Measurements from ENCODE around the gene RNF157. TPM values are rescaled to one million over a fixed set of nuclear protein-coding genes. Genes with fewer than 3 reads are reported as not detected.

The RNF157 gene
- total RNA-seq, 3 donors from 2014 or later = 11.6 to 45.8 (median 17.5) TPM

- Histone ChIP-seq H3K36me3 (ENCODE audit: low read depth) (no peaks in the 10 kb centered on the region), H3K4me1 (ENCODE audit: low read depth) (no peaks in the 10 kb centered on the region), H3K9me3 (no peaks in the 10 kb centered on the region), H3K4me3 (no peak overlapping the region)
- ATAC-seq (no peak), DNase-seq (no peak)
- intact Hi-C loops (cut with DNase I, micrococcal nuclease) = loop anchor here in 1 of 2 donors (10.0 kb wide), 1 partner anchor 59 kb away; no protein-coding TSS in a partner anchor
- no peak for TF ChIP-seq CTCF (IDR thresholded peaks at IDR 0.05)
Measured at GRCh38 chr17:76125391-76125675, 115.0 kb downstream of the RNF157 start.

- intact Hi-C loops (cut with DNase I, micrococcal nuclease) = loop anchor here (5.0 to 10.0 kb wide), 4 partner anchors 58 to 173 kb away; no protein-coding TSS in a partner anchor
- H3K4me1 ChIP-seq (ENCODE audit: low read depth) = no peaks in the 10 kb centered on the region
- no peak for ATAC-seq
- H3K36me3 ChIP-seq (ENCODE audit: low read depth) = no peaks in the 10 kb centered on the region
- no peaks in the 10 kb centered on the region for H3K9me3 ChIP-seq
- no peak overlapping the region for H3K4me3 ChIP-seq
- DNase-seq = no peak
- TF ChIP-seq CTCF (IDR thresholded peaks at IDR 0.05) = no peak
Measured at GRCh38 chr17:76124582-76125390, 115.5 kb downstream of the RNF157 start.

- intact Hi-C loops (cut with DNase I, micrococcal nuclease) = loop anchor here (5.0 to 10.0 kb wide), 4 partner anchors 58 to 173 kb away; no protein-coding TSS in a partner anchor
- ATAC-seq (no peak), DNase-seq (no peak)
- H3K4me3 ChIP-seq = no peak overlapping the region
- H3K9me3 ChIP-seq = no peaks in the 10 kb centered on the region
- H3K36me3 ChIP-seq (ENCODE audit: low read depth) = no peaks in the 10 kb centered on the region
- no peaks in the 10 kb centered on the region for H3K4me1 ChIP-seq (ENCODE audit: low read depth)
- TF ChIP-seq CTCF (IDR thresholded peaks at IDR 0.05) = no peak
Measured at GRCh38 chr17:76123749-76124581, 116.3 kb downstream of the RNF157 start.

- TF ChIP-seq CTCF (IDR thresholded peaks at IDR 0.05) = no peak
- no peak for ATAC-seq
Measured at GRCh38 chr17:76123191-76123499, 117.1 kb downstream of the RNF157 start.

GRCh38 chr17:76122431-76123190, 117.7 kb downstream of the RNF157 start:
- intact Hi-C loops (cut with DNase I, micrococcal nuclease) = loop anchor here (5.0 to 10.0 kb wide), 4 partner anchors 60 to 175 kb away; no protein-coding TSS in a partner anchor
- no peak for TF ChIP-seq CTCF (IDR thresholded peaks at IDR 0.05)
- ATAC-seq (no peak), DNase-seq (no peak)
- Histone ChIP-seq H3K36me3 (ENCODE audit: low read depth) (no peaks in the 10 kb centered on the region), H3K4me3 (no peak overlapping the region), H3K4me1 (ENCODE audit: low read depth) (no peaks in the 10 kb centered on the region), H3K9me3 (no peaks in the 10 kb centered on the region)

More at GRCh38 chr17:76123191-76123499, 117.1 kb downstream of the RNF157 start:
- Histone ChIP-seq H3K4me3 (no peak overlapping the region), H3K36me3 (ENCODE audit: low read depth) (no peaks in the 10 kb centered on the region), H3K4me1 (ENCODE audit: low read depth) (no peaks in the 10 kb centered on the region), H3K9me3 (no peaks in the 10 kb centered on the region)
- no peak for DNase-seq
- intact Hi-C loops (cut with DNase I, micrococcal nuclease) = loop anchor here (5.0 to 10.0 kb wide), 4 partner anchors 59 to 174 kb away; no protein-coding TSS in a partner anchor

Measured in mucosa of descending colon (tissue), 3 donors.